ENCODE data around the gene SPATA31C1. TPM values are rescaled to one million over a fixed set of nuclear protein-coding genes. Genes with fewer than 3 reads are reported as not detected.

SPATA31C1 gene
- total and polyA plus RNA-seq, 2 of the 8 experiments (the other 6 are each of a cell fraction or from before 2014, with no cell fraction given), result 0.15 TPM; not detected in 1

DNA sequence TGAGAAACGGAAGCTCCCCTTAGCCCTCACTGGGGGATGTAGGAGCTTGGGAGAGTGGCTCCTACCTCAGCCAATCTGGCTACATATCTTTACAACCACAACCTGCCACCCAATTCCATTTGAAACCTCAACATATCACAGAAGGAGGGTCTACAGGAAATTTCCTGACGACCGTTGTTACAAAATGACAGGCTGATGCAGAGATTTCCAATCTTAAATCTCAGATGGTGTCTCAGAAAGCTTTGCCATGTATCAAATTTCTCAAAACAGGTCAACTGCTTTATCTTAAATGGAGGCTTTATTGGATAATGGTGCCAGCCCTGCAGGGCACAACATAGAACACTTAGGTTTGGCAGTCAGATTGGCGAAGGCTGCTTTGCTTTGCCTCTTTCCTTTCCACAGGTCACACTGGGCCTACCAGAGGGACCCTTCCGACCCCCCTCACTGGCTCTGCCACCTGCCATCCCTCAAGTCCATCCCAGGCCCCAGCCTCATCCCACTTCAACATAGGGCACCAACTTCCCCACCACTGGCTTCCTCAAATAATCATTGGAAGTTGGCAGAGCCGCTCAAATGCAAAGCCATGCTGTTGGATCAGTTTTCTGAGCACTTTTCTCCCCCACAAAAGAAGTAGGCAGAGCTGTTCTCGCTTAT lies 46.2 kb upstream of the SPATA31C1 start:
- H2BK5ac ChIP-seq (ENCODE audit: low read depth, low read length), result no peak overlapping the region
- CTCF ChIA-PET (ENCODE audit: partially characterized antibody), result interaction anchor here (1.0 to 4.4 kb wide), 3 partner anchors 12 to 38 kb away, joined by 3 to 30 read pairs (median 4); partner anchors contain the start of gene SPATA31E1
- no peaks in the 10 kb centered on the region for H3K9me3 ChIP-seq (ENCODE audit: insufficient read depth in 2 of 2, low read depth in 1 of 2, low read length in 1 of 2)
- peaks cover 8% of the 10 kb centered on the region; the same call in 1 of the 2 replicates for H3K23me2 ChIP-seq (ENCODE audit: low read depth, low read length)
- H3K79me2 ChIP-seq (ENCODE audit: control insufficient read depth in 1 of 2, insufficient read depth in 2 of 2, low read length in 2 of 2), result no peaks in the 10 kb centered on the region
- no peak overlapping the region for H3K56ac ChIP-seq (replicated peaks; ENCODE audit: insufficient read length, low read depth, low read length)
- H3K79me1 ChIP-seq (ENCODE audit: low read depth, low read length), result no peaks in the 10 kb centered on the region
- H3K18ac ChIP-seq (ENCODE audit: extremely low read depth, low read length), result no peak overlapping the region
- 90% methylated on average over 7 of the region's 7 CpGs; no CpG with 5 or more reads in 1 of the 2 experiments for WGBS, 2 experiments (ENCODE audit: extremely low coverage in 1 of 2, insufficient coverage in 1 of 2, insufficient read length in 1 of 2, insufficient replicate concordance in 2 of 2, low coverage in 1 of 2, low lambda C conversion rate in 2 of 2, missing lambda C conversion rate in 1 of 2)
- no peak overlapping the region for H3K4me3 ChIP-seq (ENCODE audit: extremely low read depth in 1 of 4, insufficient read depth in 2 of 4, low read depth in 3 of 4, low read length in 4 of 4)
- no peak overlapping the region for H2BK20ac ChIP-seq (ENCODE audit: low read length)
- H3K36me3 ChIP-seq (ENCODE audit: control insufficient read depth in 2 of 4, insufficient read depth in 4 of 4, low read length in 3 of 4), result no peaks in the 10 kb centered on the region
- no peak overlapping the region for H3K23ac ChIP-seq (ENCODE audit: insufficient read length)
- no peak overlapping the region for H2AFZ ChIP-seq (ENCODE audit: low read length)
- H3K27me3 ChIP-seq (replicated peaks in 1 of 4; ENCODE audit: control insufficient read depth in 3 of 4, extremely low read depth in 1 of 4, insufficient read depth in 3 of 4, low read length in 3 of 4), result no peaks in the 10 kb centered on the region
- no peak overlapping the region for H2BK15ac ChIP-seq (ENCODE audit: low read length)
- no peak for TF ChIP-seq YY1 (IDR thresholded peaks at IDR 0.05; ENCODE audit: low read depth, low read length)
- H4K5ac ChIP-seq (ENCODE audit: insufficient read length, low read depth, low read length), result no peak overlapping the region
- no peak overlapping the region for H2BK12ac ChIP-seq (ENCODE audit: low read depth, low read length)
- FAIRE-seq (no peak), DNase-seq (ENCODE audit: low read depth in 1 of 2, low spot score in 2 of 2) (peak in 1 of 2 experiments; percentile 20)
- H2BK120ac ChIP-seq (replicated peaks; ENCODE audit: low read depth, low read length), result no peak overlapping the region
- H3K4me2 ChIP-seq (ENCODE audit: insufficient read depth in 1 of 2, low read depth in 2 of 2, low read length in 2 of 2), result no peak overlapping the region
- H3K14ac ChIP-seq (ENCODE audit: insufficient read length), result no peak overlapping the region
- H3K4me1 ChIP-seq (replicated peaks in 1 of 4; ENCODE audit: control insufficient read depth in 3 of 4, insufficient read depth in 4 of 4, low read length in 3 of 4), result peaks cover 0 to 3% (median under 1%) of the 10 kb centered on the region in 4 experiments; a peak in 2 of 7 replicates
- no peak overlapping the region for H4K8ac ChIP-seq (ENCODE audit: extremely low read depth, insufficient read depth, low read length)
- no peak overlapping the region for H3K9ac ChIP-seq (replicated peaks in 1 of 4; ENCODE audit: extremely low read depth in 1 of 4, low read depth in 3 of 4, low read length in 3 of 4)
- no peak overlapping the region for H2AK5ac ChIP-seq (ENCODE audit: low read depth, low read length)
- H4K20me1 ChIP-seq (replicated peaks in 1 of 2; ENCODE audit: control insufficient read depth in 1 of 2, insufficient read depth in 2 of 2, low read length in 2 of 2), result peaks cover 0 to 5% of the 10 kb centered on the region in 2 experiments
- H3K4ac ChIP-seq (replicated peaks; ENCODE audit: insufficient read length, low read depth, low read length), result no peak overlapping the region
- no peak overlapping the region for H3K27ac ChIP-seq (ENCODE audit: low read depth, low read length)
- POLR2A ChIA-PET (ENCODE audit: partially characterized antibody), result no interaction called here
- H4K91ac ChIP-seq (replicated peaks; ENCODE audit: insufficient read length, low read length), result no peak overlapping the region
